Measurements from ENCODE around the gene MLLT3.
"Not testable (repeated sequence)": the region's sequence is repeated elsewhere in the genome, so short reads cannot be mapped to it uniquely, and the experiment has no call there.

MLLT3 gene

DNA sequence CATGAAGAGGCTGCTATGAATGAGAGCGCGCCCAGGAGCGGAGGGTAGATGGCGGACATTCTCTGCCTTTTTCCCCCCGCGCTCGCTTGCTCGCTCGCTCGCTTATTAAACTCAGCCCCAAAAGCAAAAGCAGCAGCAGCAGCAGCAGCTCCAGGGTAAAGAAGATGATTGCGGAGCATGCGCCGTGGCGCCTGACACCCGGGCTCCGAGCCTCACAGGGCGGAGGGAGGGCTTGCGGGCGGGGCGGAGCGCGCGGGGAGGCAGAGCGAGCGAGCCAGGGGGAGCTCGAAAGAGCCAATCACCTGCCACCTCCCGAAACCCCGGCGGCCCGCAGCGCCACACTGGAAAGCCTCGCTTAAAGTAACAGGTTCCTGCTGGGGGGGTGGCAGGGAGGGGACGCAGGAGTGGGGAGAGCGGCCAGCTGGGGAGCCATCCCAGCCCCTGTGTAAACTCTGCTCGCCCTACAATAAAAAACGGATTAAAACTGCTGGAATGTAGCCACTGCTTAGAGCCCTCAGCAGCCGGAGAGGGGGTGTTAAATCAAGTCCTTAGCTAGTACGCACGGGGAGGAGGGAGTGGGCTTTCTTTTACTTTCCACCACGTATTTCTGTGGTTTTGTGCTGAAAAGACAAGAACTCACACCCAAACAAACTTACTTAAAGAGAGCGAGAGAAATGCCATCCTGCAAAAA is at the start of gene MLLT3:
Gene MLLT3, minus strand, starts transcription at position 170 of the 691 bp plus-strand sequence.
- H3K9me3 Mint-ChIP-seq: no peaks in the 10 kb centered on the region
- peak; percentile 92 to 94 for DNase-seq (ENCODE audit: low spot score in 2 of 2)
- no peaks in the 10 kb centered on the region for H3K27me3 Mint-ChIP-seq
- H3K36me3 Mint-ChIP-seq (ENCODE audit: insufficient read depth): peaks cover 32% of the 10 kb centered on the region
- peak; percentile 76 for ATAC-seq (replicated peaks; ENCODE audit: extremely low read depth, poor library complexity, severe bottlenecking)
- peak within 1 kb of the TSS; percentile 98 for H3K27ac Mint-ChIP-seq (ENCODE audit: low read depth)
- H3K4me1 Mint-ChIP-seq: peaks cover 57% of the 10 kb centered on the region
- H3K4me3 Mint-ChIP-seq: peak within 1 kb of the TSS; percentile 90

- no peak overlapping the region for H3K27ac Mint-ChIP-seq (ENCODE audit: low read depth)
- DNase-seq (ENCODE audit: low spot score in 2 of 2): no peak
- no peaks in the 10 kb centered on the region for H3K9me3 Mint-ChIP-seq
- no peaks in the 10 kb centered on the region for H3K36me3 Mint-ChIP-seq (ENCODE audit: insufficient read depth)
- H3K4me1 Mint-ChIP-seq: no peaks in the 10 kb centered on the region
- no peak for ATAC-seq (replicated peaks; ENCODE audit: extremely low read depth, poor library complexity, severe bottlenecking)
- H3K27me3 Mint-ChIP-seq: no peaks in the 10 kb centered on the region
- no peak overlapping the region for H3K4me3 Mint-ChIP-seq
Measured at GRCh38 chr9:20671635-20672034, 49.3 kb upstream of the MLLT3 start.

DNA sequence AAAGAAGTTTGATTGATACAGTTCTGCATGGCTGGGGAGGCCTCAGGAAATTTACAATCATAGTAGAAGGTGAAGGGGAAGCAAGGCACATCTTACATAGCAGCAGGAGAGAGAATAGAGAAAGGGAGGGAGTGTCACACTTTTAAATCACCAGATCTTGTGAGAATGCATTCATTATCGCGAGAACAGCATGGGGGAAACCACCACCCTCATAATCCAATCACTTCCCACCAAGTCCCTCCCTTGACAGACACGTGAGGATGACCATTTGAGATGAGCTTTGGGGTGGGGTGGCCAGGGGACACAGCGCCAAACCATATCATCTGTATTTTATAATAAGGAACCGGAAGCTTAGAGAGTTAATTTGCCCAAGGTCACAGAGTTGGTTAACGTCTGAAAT is 48.1 kb upstream of the MLLT3 start:
- Mint-ChIP-seq H3K36me3 (ENCODE audit: insufficient read depth) (no peaks in the 10 kb centered on the region), H3K4me3 (no peak overlapping the region), H3K9me3 (no peaks in the 10 kb centered on the region), H3K27me3 (no peaks in the 10 kb centered on the region), H3K4me1 (no peaks in the 10 kb centered on the region), H3K27ac (ENCODE audit: low read depth) (no peak overlapping the region)
- no peak for ATAC-seq (replicated peaks; ENCODE audit: extremely low read depth, poor library complexity, severe bottlenecking)
- DNase-seq (ENCODE audit: low spot score in 2 of 2): no peak

GRCh38 chr9:20664501-20664900 is 42.2 kb upstream of the MLLT3 start:
- H3K27ac Mint-ChIP-seq (ENCODE audit: low read depth): no peak overlapping the region
- H3K36me3 Mint-ChIP-seq (ENCODE audit: insufficient read depth): peaks cover 2% of the 10 kb centered on the region
- H3K4me1 Mint-ChIP-seq: no peaks in the 10 kb centered on the region
- no peak for ATAC-seq (replicated peaks; ENCODE audit: extremely low read depth, poor library complexity, severe bottlenecking)
- DNase-seq (ENCODE audit: low spot score in 2 of 2): no peak
- H3K27me3 Mint-ChIP-seq: no peaks in the 10 kb centered on the region
- no peaks in the 10 kb centered on the region for H3K9me3 Mint-ChIP-seq
- H3K4me3 Mint-ChIP-seq: no peak overlapping the region

DNA sequence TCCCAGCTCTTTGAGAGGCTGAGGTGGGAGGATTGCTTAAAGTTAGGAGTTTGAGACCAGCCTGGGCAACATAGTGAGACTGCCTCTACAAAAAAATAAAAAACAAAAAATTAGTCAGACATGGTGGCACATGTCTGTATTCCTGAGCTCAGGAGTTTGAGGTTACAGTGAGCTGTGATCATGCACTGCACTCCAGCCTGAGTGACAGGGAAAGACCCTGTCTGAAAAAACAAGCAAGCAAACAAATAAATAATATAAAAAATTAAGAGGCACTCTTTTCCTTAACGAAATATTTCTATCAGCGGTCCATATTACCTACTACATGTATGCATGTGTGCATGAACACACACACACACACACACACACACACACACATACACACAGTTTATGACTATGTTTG is 40.8 kb upstream of the MLLT3 start:
- no peak for ATAC-seq (replicated peaks; ENCODE audit: extremely low read depth, poor library complexity, severe bottlenecking)
- H3K9me3 Mint-ChIP-seq: no peaks in the 10 kb centered on the region
- H3K4me3 Mint-ChIP-seq: no peak overlapping the region
- DNase-seq (ENCODE audit: low spot score in 2 of 2): no peak
- no peaks in the 10 kb centered on the region for H3K27me3 Mint-ChIP-seq
- H3K36me3 Mint-ChIP-seq (ENCODE audit: insufficient read depth): peaks cover 6% of the 10 kb centered on the region
- no peaks in the 10 kb centered on the region for H3K4me1 Mint-ChIP-seq
- no peak overlapping the region for H3K27ac Mint-ChIP-seq (ENCODE audit: low read depth)

DNA sequence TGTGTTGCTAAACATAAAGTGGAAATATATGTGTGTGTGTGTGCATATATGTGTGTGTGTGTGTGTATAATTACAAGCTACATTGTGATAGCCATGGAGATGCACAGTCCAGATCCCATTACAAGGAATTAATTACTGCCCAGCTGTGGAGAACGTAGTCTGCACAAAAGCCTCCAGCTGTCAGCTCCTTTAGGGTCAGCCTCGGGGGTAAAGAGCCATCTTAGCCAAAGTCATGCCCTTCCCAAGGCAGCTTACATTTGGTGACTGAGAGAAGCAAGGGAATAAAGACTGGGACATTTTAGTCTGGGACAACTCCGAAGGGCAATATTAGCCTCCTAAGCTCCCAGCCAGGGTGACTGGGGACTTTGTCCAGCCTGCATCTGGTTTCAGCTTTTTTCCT is 39.9 kb upstream of the MLLT3 start:
- Mint-ChIP-seq H3K4me1 (no peaks in the 10 kb centered on the region), H3K9me3 (no peaks in the 10 kb centered on the region), H3K27me3 (no peaks in the 10 kb centered on the region), H3K36me3 (ENCODE audit: insufficient read depth) (peaks cover 6% of the 10 kb centered on the region), H3K27ac (ENCODE audit: low read depth) (no peak overlapping the region), H3K4me3 (no peak overlapping the region)
- ATAC-seq (replicated peaks; ENCODE audit: extremely low read depth, poor library complexity, severe bottlenecking) (no peak), DNase-seq (ENCODE audit: low spot score in 2 of 2) (no peak)

GRCh38 chr9:20659474-20659967 is 37.2 kb upstream of the MLLT3 start:
- H3K27ac Mint-ChIP-seq (ENCODE audit: low read depth): no peak overlapping the region
- no peaks in the 10 kb centered on the region for H3K4me1 Mint-ChIP-seq
- no peaks in the 10 kb centered on the region for H3K9me3 Mint-ChIP-seq
- DNase-seq (ENCODE audit: low spot score in 2 of 2): no peak
- ATAC-seq (replicated peaks; ENCODE audit: extremely low read depth, poor library complexity, severe bottlenecking): no peak
- no peaks in the 10 kb centered on the region for H3K27me3 Mint-ChIP-seq
- no peak overlapping the region for H3K4me3 Mint-ChIP-seq
- H3K36me3 Mint-ChIP-seq (ENCODE audit: insufficient read depth): peaks cover 6% of the 10 kb centered on the region

- Mint-ChIP-seq H3K9me3 (no peaks in the 10 kb centered on the region), H3K36me3 (ENCODE audit: insufficient read depth) (peaks cover 6% of the 10 kb centered on the region), H3K27ac (ENCODE audit: low read depth) (peak overlapping the region; percentile 60), H3K27me3 (no peaks in the 10 kb centered on the region), H3K4me1 (no peaks in the 10 kb centered on the region), H3K4me3 (no peak overlapping the region)
- ATAC-seq (replicated peaks; ENCODE audit: extremely low read depth, poor library complexity, severe bottlenecking): peak; percentile 28
- no peak for DNase-seq (ENCODE audit: low spot score in 2 of 2)
Measured at GRCh38 chr9:20658677-20659473, 36.6 kb upstream of the MLLT3 start.

GRCh38 chr9:20658246-20658667 is 36.0 kb upstream of the MLLT3 start:
- H3K4me3 Mint-ChIP-seq; H3K9me3 Mint-ChIP-seq; ATAC-seq (replicated peaks; ENCODE audit: extremely low read depth, poor library complexity, severe bottlenecking); H3K27me3 Mint-ChIP-seq; H3K36me3 Mint-ChIP-seq (ENCODE audit: insufficient read depth); H3K4me1 Mint-ChIP-seq: not testable (repeated sequence)
- peak overlapping the region; percentile 60 for H3K27ac Mint-ChIP-seq (ENCODE audit: low read depth)
- peak in 1 of 2 donors; percentile 28 for DNase-seq (ENCODE audit: low spot score in 2 of 2)

- H3K4me3 Mint-ChIP-seq: no peak overlapping the region
- no peak for DNase-seq (ENCODE audit: low spot score in 2 of 2)
- H3K27me3 Mint-ChIP-seq: peaks cover 19% of the 10 kb centered on the region
Measured at GRCh38 chr9:20651939-20652338, 29.6 kb upstream of the MLLT3 start.

DNA sequence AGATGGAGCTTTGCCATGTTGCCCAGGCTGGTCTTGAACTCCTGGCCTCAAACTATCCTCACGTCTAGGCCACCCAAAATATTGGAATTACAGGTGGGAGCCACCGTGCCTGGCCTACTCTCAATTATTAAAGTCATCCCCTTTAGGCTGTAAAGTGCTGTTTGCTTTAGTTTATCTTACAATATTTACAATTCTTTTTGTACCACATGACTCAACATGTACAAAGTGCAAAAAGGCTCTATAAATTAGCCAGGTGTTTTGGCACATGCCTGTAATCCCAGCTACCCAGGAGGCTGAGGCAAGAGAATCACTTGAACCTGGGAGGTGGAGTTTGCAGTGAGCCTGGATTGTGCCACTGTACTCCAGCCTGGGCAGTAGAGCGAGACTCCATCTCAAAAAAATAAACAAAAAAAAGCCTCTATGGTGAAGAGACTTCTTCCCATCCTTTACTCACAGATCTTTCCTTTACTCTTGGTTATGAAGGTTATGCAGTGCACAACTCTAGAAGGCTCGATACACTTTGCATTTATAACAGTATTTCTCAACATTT is 28.5 kb upstream of the MLLT3 start:
- no peaks in the 10 kb centered on the region for H3K4me1 Mint-ChIP-seq
- ATAC-seq (replicated peaks; ENCODE audit: extremely low read depth, poor library complexity, severe bottlenecking) (no peak), DNase-seq (ENCODE audit: low spot score in 2 of 2) (no peak)
- H3K36me3 Mint-ChIP-seq (ENCODE audit: insufficient read depth): no peaks in the 10 kb centered on the region
- no peak overlapping the region for H3K4me3 Mint-ChIP-seq
- peaks cover 23% of the 10 kb centered on the region for H3K27me3 Mint-ChIP-seq
- H3K27ac Mint-ChIP-seq (ENCODE audit: low read depth): no peak overlapping the region
- H3K9me3 Mint-ChIP-seq: no peaks in the 10 kb centered on the region

More at GRCh38 chr9:20651939-20652338, 29.6 kb upstream of the MLLT3 start:
- Mint-ChIP-seq H3K4me1 (no peaks in the 10 kb centered on the region), H3K36me3 (ENCODE audit: insufficient read depth) (no peaks in the 10 kb centered on the region), H3K9me3 (no peaks in the 10 kb centered on the region), H3K27ac (ENCODE audit: low read depth) (no peak overlapping the region)
- ATAC-seq (replicated peaks; ENCODE audit: extremely low read depth, poor library complexity, severe bottlenecking): no peak

GRCh38 chr9:20650313-20650712 is 28.0 kb upstream of the MLLT3 start:
- Mint-ChIP-seq H3K27ac (ENCODE audit: low read depth) (no peak overlapping the region), H3K9me3 (no peaks in the 10 kb centered on the region), H3K36me3 (ENCODE audit: insufficient read depth) (no peaks in the 10 kb centered on the region), H3K27me3 (peaks cover 23% of the 10 kb centered on the region), H3K4me3 (no peak overlapping the region), H3K4me1 (no peaks in the 10 kb centered on the region)
- no peak for ATAC-seq (replicated peaks; ENCODE audit: extremely low read depth, poor library complexity, severe bottlenecking)
- DNase-seq (ENCODE audit: low spot score in 2 of 2): no peak

- DNase-seq (ENCODE audit: low spot score in 2 of 2): no peak
- H3K4me3 Mint-ChIP-seq: no peak overlapping the region
- H3K4me1 Mint-ChIP-seq: no peaks in the 10 kb centered on the region
- no peaks in the 10 kb centered on the region for H3K36me3 Mint-ChIP-seq (ENCODE audit: insufficient read depth)
- H3K9me3 Mint-ChIP-seq: no peaks in the 10 kb centered on the region
- H3K27ac Mint-ChIP-seq (ENCODE audit: low read depth): no peak overlapping the region
- H3K27me3 Mint-ChIP-seq: peaks cover 23% of the 10 kb centered on the region
- ATAC-seq (replicated peaks; ENCODE audit: extremely low read depth, poor library complexity, severe bottlenecking): no peak
Measured at GRCh38 chr9:20649381-20649780, 27.1 kb upstream of the MLLT3 start.

All from central memory CD8-positive, alpha-beta T cell (primary cell).